Aorta (tissue), 5 donors: ENCODE results near the gene KRT2. TPM values are rescaled to one million over a fixed set of nuclear protein-coding genes. Genes with fewer than 3 reads are reported as not detected.

Experiments used
- ATAC-seq: fragments of 200-7000 bp; cut with Tn5 transposase; one replicate; pipeline ENCODE4 v1.9.1; 2022; ENCODE audit warnings: moderate library complexity; ENCODE audit not compliant: low FRiP score
- DNase-seq, 2 donors: peaks; one replicate each; pipeline ENCODE4 v3.0.0-alpha.2; 2020
- H3K27ac ChIP-seq, 2 donors: one replicate each; pipeline ENCODE4 v1.5.1; 2013; ENCODE audit warnings: low read length in 2 of 2, mild to moderate bottlenecking in 2 of 2, moderate library complexity in 2 of 2, control low read depth in 1 of 2, inconsistent platforms in 1 of 2, low read depth in 1 of 2
- H3K27me3 ChIP-seq, 2 donors: one replicate each; pipeline ENCODE4 v1.6.1; 2013; ENCODE audit warnings: control low read depth in 1 of 2, low read length in 1 of 2, mild to moderate bottlenecking in 1 of 2, moderate library complexity in 1 of 2; ENCODE audit not compliant: insufficient read depth in 2 of 2, control insufficient read depth in 1 of 2
- H3K36me3 ChIP-seq, 2 donors: one replicate each; pipeline ENCODE4 v1.6.1; 2013; ENCODE audit warnings: control low read depth in 1 of 2, low read length in 1 of 2, mild to moderate bottlenecking in 1 of 2; ENCODE audit not compliant: insufficient read depth in 2 of 2, control insufficient read depth in 1 of 2
- H3K4me1 ChIP-seq, 2 donors: one replicate each; pipeline ENCODE4 v1.6.1; 2013; ENCODE audit warnings: low read length in 2 of 2, control low read depth in 1 of 2, mild to moderate bottlenecking in 1 of 2, moderate library complexity in 1 of 2; ENCODE audit not compliant: insufficient read depth in 2 of 2, control insufficient read depth in 1 of 2
- H3K4me3 ChIP-seq, 2 donors: one replicate each; pipeline ENCODE4 v1.5.1; 2013; ENCODE audit warnings: low read length in 2 of 2, control low read depth in 1 of 2, mild to moderate bottlenecking in 1 of 2
- H3K9me3 ChIP-seq: one replicate; pipeline ENCODE4 v1.6.1; 2013; ENCODE audit warnings: mild to moderate bottlenecking, low read length; ENCODE audit not compliant: control insufficient read depth
- WGBS, 2 donors: extraction: QIAGEN DNeasy Blood & Tissue Kit; methylation state at CpG; one replicate each; pipeline ENCODE4 v1.1.7; 2013; 5-methylcytosine and 5-hydroxymethylcytosine counted together
- intact Hi-C, 2 donors: fragments of 100-400 bp; cut with DNase I; formaldehyde crosslinking; loops; one replicate each; pipeline versions ENCODE4 v1.14.2 to v1.15.0; 2022
- polyA plus RNA-seq, 2 donors: library from polyadenylated mRNA; stranded (reverse); fragments of 200-250 nt; gene quantifications; one replicate each; pipeline ENCODE4 v1.2.3, GENCODE V29; 2013
- total RNA-seq, 2 donors: library from RNA; stranded (reverse); fragmentation: NEBNext Ultra II Directional; extraction: Animal tissue kit (Norgen Biotek cat#: 25700); gene quantifications; one replicate each; pipeline ENCODE4 v1.2.1, GENCODE V29; 2021
- donor health status: healthy with polysubstance abuse.
- donor health status: Bipolar disorder and iron deficiency.
- donor health status: DM: no; HTN: no; CAD: no.
- donor health status: DM: no; HTN: no; CAD: no.
- donor health status: DM: yes; HTN: yes; CAD: no.

The KRT2 gene
- total and polyA plus RNA-seq, 4 donors: 0.05 to 0.50 TPM; not detected in 2

- no peaks in the 10 kb centered on the region for H3K9me3 ChIP-seq
- H3K4me3 ChIP-seq: no peak overlapping the region
- no peak for ATAC-seq
- H3K36me3 ChIP-seq: no peaks in the 10 kb centered on the region
- DNase-seq: no peak
- 75 to 90% methylated on average over 6 of the region's 6 CpGs for WGBS, 2 donors
- no peaks in the 10 kb centered on the region for H3K4me1 ChIP-seq
- intact Hi-C loops: no loop called here
- H3K27me3 ChIP-seq: no peaks in the 10 kb centered on the region
- no peak overlapping the region for H3K27ac ChIP-seq
Observed at GRCh38 chr12:52657250-52657902, 5.4 kb upstream of the KRT2 start.

- intact Hi-C loops: no loop called here
- no peak overlapping the region for H3K27ac ChIP-seq
- H3K4me3 ChIP-seq: no peak overlapping the region
- no peaks in the 10 kb centered on the region for H3K36me3 ChIP-seq
- H3K9me3 ChIP-seq: no peaks in the 10 kb centered on the region
- DNase-seq (no peak), ATAC-seq (no peak)
- WGBS, 2 donors: 68 to 75% methylated on average over 4 of the region's 4 CpGs
- H3K27me3 ChIP-seq: no peaks in the 10 kb centered on the region
- no peaks in the 10 kb centered on the region for H3K4me1 ChIP-seq
Observed at GRCh38 chr12:52656616-52657015, 4.6 kb upstream of the KRT2 start.

GRCh38 chr12:52655720-52656124 is 3.7 kb upstream of the KRT2 start:
- H3K4me1 ChIP-seq: no peaks in the 10 kb centered on the region
- no peaks in the 10 kb centered on the region for H3K36me3 ChIP-seq
- no peak for ATAC-seq
- no peak overlapping the region for H3K4me3 ChIP-seq
- H3K27me3 ChIP-seq: no peaks in the 10 kb centered on the region
- no peak overlapping the region for H3K27ac ChIP-seq
- intact Hi-C loops: no loop called here
- no peak for DNase-seq
- no peaks in the 10 kb centered on the region for H3K9me3 ChIP-seq
- 63 to 65% methylated on average over 8 of the region's 8 CpGs for WGBS, 2 donors

- Histone ChIP-seq H3K4me1 (no peaks in the 10 kb centered on the region), H3K4me3 (no peak overlapping the region), H3K9me3 (no peaks in the 10 kb centered on the region), H3K36me3 (no peaks in the 10 kb centered on the region), H3K27me3 (no peaks in the 10 kb centered on the region), H3K27ac (no peak overlapping the region)
- intact Hi-C loops: no loop called here
- ATAC-seq (no peak), DNase-seq (no peak)
- 38 to 54% methylated on average over 6 of the region's 6 CpGs for WGBS, 2 donors
Observed at GRCh38 chr12:52655251-52655650, 3.2 kb upstream of the KRT2 start.

- intact Hi-C loops: no loop called here
- Histone ChIP-seq H3K27ac (no peak overlapping the region), H3K27me3 (no peaks in the 10 kb centered on the region), H3K4me3 (no peak overlapping the region), H3K36me3 (no peaks in the 10 kb centered on the region), H3K4me1 (no peaks in the 10 kb centered on the region), H3K9me3 (no peaks in the 10 kb centered on the region)
- ATAC-seq (no peak), DNase-seq (no peak)
- 43 to 53% methylated on average over 12 of the region's 12 CpGs for WGBS, 2 donors
Observed at GRCh38 chr12:52650520-52651081, 1.4 kb downstream of the KRT2 start.

- no peak for ATAC-seq
- intact Hi-C loops: no loop called here
- DNase-seq: no peak
- H3K27ac ChIP-seq: no peak overlapping the region
- H3K9me3 ChIP-seq: no peaks in the 10 kb centered on the region
- no peaks in the 10 kb centered on the region for H3K27me3 ChIP-seq
- no peaks in the 10 kb centered on the region for H3K36me3 ChIP-seq
- 75% methylated on average over 6 of the region's 6 CpGs for WGBS, 2 donors
- H3K4me1 ChIP-seq: no peaks in the 10 kb centered on the region
- no peak overlapping the region for H3K4me3 ChIP-seq
Observed at GRCh38 chr12:52649066-52649465, 2.9 kb downstream of the KRT2 start.

GRCh38 chr12:52648012-52648550 is 3.9 kb downstream of the KRT2 start:
- no peak overlapping the region for H3K4me3 ChIP-seq
- no peaks in the 10 kb centered on the region for H3K9me3 ChIP-seq
- DNase-seq (no peak), ATAC-seq (no peak)
- H3K4me1 ChIP-seq: no peaks in the 10 kb centered on the region
- 96 to 97% methylated on average over 8 of the region's 8 CpGs for WGBS, 2 donors
- H3K27me3 ChIP-seq: no peaks in the 10 kb centered on the region
- no peak overlapping the region for H3K27ac ChIP-seq
- H3K36me3 ChIP-seq: no peaks in the 10 kb centered on the region
- intact Hi-C loops: no loop called here

- ATAC-seq: no peak
- H3K4me1 ChIP-seq: no peaks in the 10 kb centered on the region
- no peak overlapping the region for H3K4me3 ChIP-seq
- intact Hi-C loops: no loop called here
- DNase-seq: no peak
- H3K27ac ChIP-seq: no peak overlapping the region
- 93% methylated on average over 9 of the region's 9 CpGs for WGBS, 2 donors
- H3K36me3 ChIP-seq: no peaks in the 10 kb centered on the region
- H3K9me3 ChIP-seq: no peaks in the 10 kb centered on the region
- no peaks in the 10 kb centered on the region for H3K27me3 ChIP-seq
Observed at GRCh38 chr12:52647601-52648000, 4.4 kb downstream of the KRT2 start.

- H3K4me1 ChIP-seq: no peaks in the 10 kb centered on the region
- no peaks in the 10 kb centered on the region for H3K9me3 ChIP-seq
- no peak for DNase-seq
- no peaks in the 10 kb centered on the region for H3K27me3 ChIP-seq
- intact Hi-C loops: no loop called here
- H3K36me3 ChIP-seq: no peaks in the 10 kb centered on the region
- no peak for ATAC-seq
- no peak overlapping the region for H3K27ac ChIP-seq
- WGBS, 2 donors: 79 to 82% methylated on average over 12 of the region's 12 CpGs
- no peak overlapping the region for H3K4me3 ChIP-seq
Observed at GRCh38 chr12:52646613-52647012, 5.4 kb downstream of the KRT2 start.
